Liver (tissue), 3 donors: ENCODE data around the gene HSPA9.

Source experiments
- CTCF ChIP-seq: fragments of 150-350 bp; IDR thresholded peaks from 2 replicates; pipeline ENCODE4 v1.5.1; 2017; ENCODE audit warnings: improper control_type of control experiment, low read depth, low read length; ENCODE audit not compliant: missing input control
- FOXA1 ChIP-seq: IDR thresholded peaks from 2 replicates; pipeline ENCODE4 v1.6.1; 2016; ENCODE audit warnings: antibody characterized with exemption
- MAX ChIP-seq: IDR thresholded peaks from 2 replicates; pipeline ENCODE4 v1.6.1; 2016; ENCODE audit warnings: antibody characterized with exemption
- RAD21 ChIP-seq, 2 donors: IDR thresholded peaks; 2 replicates each; pipeline ENCODE4 v1.6.1; 2016; ENCODE audit warnings: antibody characterized with exemption in 2 of 2, mild to moderate bottlenecking in 2 of 2
- REST ChIP-seq: IDR thresholded peaks from 2 replicates; pipeline ENCODE4 v1.6.1; 2016; ENCODE audit warnings: antibody characterized with exemption, mild to moderate bottlenecking
- SP1 ChIP-seq: IDR thresholded peaks from 2 replicates; pipeline ENCODE4 v1.6.1; 2018; ENCODE audit warnings: antibody characterized with exemption, mild to moderate bottlenecking
- ZBTB33 ChIP-seq: IDR thresholded peaks from 2 replicates; pipeline ENCODE4 v1.6.1; 2016; ENCODE audit warnings: antibody characterized with exemption
- donor health status: healthy.
- donor health status: healthy.

- TF ChIP-seq SP1 (no peak), MAX (no peak), CTCF (no peak), ZBTB33 (no peak), REST (no peak), RAD21 (IDR thresholded peaks at IDR 0.05) (no peak), FOXA1 (no peak)
Measured at GRCh38 chr5:138538943-138539627, 36.1 kb downstream of the HSPA9 start.
